CD4-positive, CD25-positive, alpha-beta regulatory T cell (primary cell): ENCODE measurements around the gene DSG2. TPM values are rescaled to one million over a fixed set of nuclear protein-coding genes. Genes with fewer than 3 reads are reported as not detected.

ENCODE experiments used
- ATAC-seq, 2 donors: fragments of 150-1000 bp; cut with Tn5 transposase; one replicate each; pipeline ENCODE4 v1.10.0; 2021; ENCODE audit warnings: low read depth in 2 of 2, moderate number of reproducible peaks in 2 of 2, moderate library complexity in 1 of 2
- DNase-seq, 3 donors: peaks; one replicate each; pipeline versions ENCODE4 v3.0.0 to v3.0.0-alpha.2; 2012 to 2022; ENCODE audit warnings: mixed read lengths in 1 of 3
- H3K27ac ChIP-seq: one replicate; pipeline ENCODE4 v1.7.0; 2013; ENCODE audit warnings: mild to moderate bottlenecking, low read length; ENCODE audit not compliant: insufficient read depth, poor library complexity, severe bottlenecking
- H3K27me3 ChIP-seq: one replicate; pipeline ENCODE4 v1.7.0; 2013; ENCODE audit warnings: low read length; ENCODE audit not compliant: control insufficient read depth, insufficient read depth
- H3K36me3 ChIP-seq: one replicate; pipeline ENCODE4 v1.7.0; 2013; ENCODE audit warnings: mild to moderate bottlenecking, low read length, moderate library complexity; ENCODE audit not compliant: control insufficient read depth, insufficient read depth
- H3K4me1 ChIP-seq: 2 replicates; pipeline ENCODE4 v1.7.0; 2013; ENCODE audit warnings: mild to moderate bottlenecking, low read length; ENCODE audit not compliant: insufficient read depth, control insufficient read depth, poor library complexity, severe bottlenecking
- H3K4me3 ChIP-seq: one replicate; pipeline ENCODE4 v1.7.0; 2013; ENCODE audit warnings: low read depth, mild to moderate bottlenecking, low read length, moderate library complexity
- H3K9me3 ChIP-seq, 2 experiments: 1 replicate in 1 of 2; 2 replicates in 1 of 2; pipeline ENCODE4 v1.7.0; 2013; ENCODE audit warnings: low read length in 2 of 2, mild to moderate bottlenecking in 1 of 2, moderate library complexity in 1 of 2; ENCODE audit not compliant: control insufficient read depth in 2 of 2
- H3K27ac Mint-ChIP-seq, 3 donors: one replicate each; pipeline ENCODE4 v1.8.0; 2020 to 2022; ENCODE audit warnings: mild to moderate bottlenecking in 3 of 3, mixed read lengths in 3 of 3, moderate library complexity in 2 of 3
- H3K27me3 Mint-ChIP-seq: one replicate; pipeline ENCODE4 v1.8.0; 2022; ENCODE audit warnings: mild to moderate bottlenecking, mixed read lengths
- H3K36me3 Mint-ChIP-seq: one replicate; pipeline ENCODE4 v1.8.0; 2020; ENCODE audit warnings: mixed read lengths
- H3K4me1 Mint-ChIP-seq, 4 donors: one replicate each; pipeline ENCODE4 v1.8.0; 2020 to 2022; ENCODE audit warnings: mixed read lengths in 4 of 4, mild to moderate bottlenecking in 1 of 4
- H3K4me3 Mint-ChIP-seq, 4 donors: one replicate each; pipeline ENCODE4 v1.8.0; 2020 to 2022; ENCODE audit warnings: mild to moderate bottlenecking in 4 of 4, mixed read lengths in 4 of 4, moderate library complexity in 3 of 4
- H3K9me3 Mint-ChIP-seq, 7 donors: one replicate each; pipeline ENCODE4 v1.8.0; 2020 to 2022; ENCODE audit warnings: mixed read lengths in 7 of 7, mild to moderate bottlenecking in 3 of 7, moderate library complexity in 2 of 7
- polyA plus RNA-seq, 4 donors: library from polyadenylated mRNA; unstranded; fragments of 300-500 nt; fragmentation: Illumina TruSeq; gene quantifications; one replicate each; pipeline ENCODE4 v1.2.3, GENCODE V29; 2021
- total RNA-seq: library from RNA; stranded (reverse); gene quantifications from one replicate; pipeline ENCODE4 v1.2.3, GENCODE V29; 2022

DSG2 gene
- total and polyA plus RNA-seq, 5 donors from 2014 or later = 0.10 TPM; not detected in 4

GRCh38 chr18:31548853-31549252, 50.9 kb downstream of the DSG2 start:
- no peaks in the 10 kb centered on the region for H3K4me1 Mint-ChIP-seq

GRCh38 chr18:31549416-31549815, 51.4 kb downstream of the DSG2 start:
- Mint-ChIP-seq H3K36me3 (no peaks in the 10 kb centered on the region), H3K4me3 (no peak overlapping the region), H3K9me3 (no peaks in the 10 kb centered on the region), H3K4me1 (no peaks in the 10 kb centered on the region), H3K27me3 (peaks cover 9% of the 10 kb centered on the region), H3K27ac (no peak overlapping the region)
- no peak overlapping the region for H3K27ac ChIP-seq
- H3K4me3 ChIP-seq = no peak overlapping the region
- no peak for ATAC-seq
- no peaks in the 10 kb centered on the region for H3K9me3 ChIP-seq
- no peaks in the 10 kb centered on the region for H3K27me3 ChIP-seq
- no peaks in the 10 kb centered on the region for H3K4me1 ChIP-seq
- no peaks in the 10 kb centered on the region for H3K36me3 ChIP-seq
- no peak for DNase-seq

More at GRCh38 chr18:31548853-31549252, 50.9 kb downstream of the DSG2 start:
- Mint-ChIP-seq H3K27me3 (peaks cover 9% of the 10 kb centered on the region), H3K4me3 (no peak overlapping the region), H3K9me3 (peaks cover 0 to 2% (median 0%) of the 10 kb centered on the region in 7 donors), H3K27ac (no peak overlapping the region), H3K36me3 (no peaks in the 10 kb centered on the region)
- Histone ChIP-seq H3K4me1 (no peaks in the 10 kb centered on the region), H3K27ac (no peak overlapping the region), H3K36me3 (no peaks in the 10 kb centered on the region), H3K27me3 (no peaks in the 10 kb centered on the region), H3K9me3 (no peaks in the 10 kb centered on the region), H3K4me3 (no peak overlapping the region)
- ATAC-seq = no peak
- no peak for DNase-seq

- no peak overlapping the region for H3K4me3 Mint-ChIP-seq
Measured at GRCh38 chr18:31551883-31552282, 53.9 kb downstream of the DSG2 start.

DNA sequence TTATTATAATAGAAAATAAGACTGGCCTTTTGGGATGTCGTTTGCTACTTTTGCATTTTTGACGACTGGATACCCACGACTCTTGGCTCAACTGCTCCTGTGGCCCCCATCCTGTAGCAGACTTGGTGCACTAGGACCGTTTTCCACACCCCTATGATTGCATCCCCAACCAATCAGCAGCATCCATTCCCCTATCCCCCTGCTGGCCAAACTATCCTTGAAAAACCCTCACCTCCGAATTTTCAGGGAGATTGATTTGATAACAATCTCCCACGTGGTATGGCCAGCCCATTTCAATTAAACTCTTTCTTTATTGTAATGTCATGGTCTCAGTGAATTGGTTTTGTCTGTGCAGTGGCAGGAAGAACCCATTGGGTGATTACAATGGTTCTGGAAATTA, 55.8 kb downstream of the DSG2 start:
- Mint-ChIP-seq H3K27me3 (peaks cover 5% of the 10 kb centered on the region), H3K4me3 (no peak overlapping the region), H3K9me3 (no peaks in the 10 kb centered on the region), H3K27ac (no peak overlapping the region), H3K4me1 (peaks cover 0 to 3% (median 0%) of the 10 kb centered on the region in 4 donors), H3K36me3 (no peaks in the 10 kb centered on the region)
- no peak overlapping the region for H3K4me3 ChIP-seq
- no peak for DNase-seq
- no peak overlapping the region for H3K27ac ChIP-seq
- H3K9me3 ChIP-seq = no peaks in the 10 kb centered on the region
- no peak for ATAC-seq
- no peaks in the 10 kb centered on the region for H3K36me3 ChIP-seq
- no peaks in the 10 kb centered on the region for H3K4me1 ChIP-seq
- no peaks in the 10 kb centered on the region for H3K27me3 ChIP-seq

More at GRCh38 chr18:31551883-31552282, 53.9 kb downstream of the DSG2 start:
- Histone ChIP-seq H3K27ac (no peak overlapping the region), H3K27me3 (no peaks in the 10 kb centered on the region), H3K4me1 (no peaks in the 10 kb centered on the region), H3K9me3 (no peaks in the 10 kb centered on the region), H3K36me3 (no peaks in the 10 kb centered on the region), H3K4me3 (no peak overlapping the region)
- DNase-seq (no peak), ATAC-seq (no peak)
- Mint-ChIP-seq H3K36me3 (no peaks in the 10 kb centered on the region), H3K27ac (no peak overlapping the region), H3K4me1 (peaks cover 0 to 3% (median 0%) of the 10 kb centered on the region in 4 donors), H3K27me3 (peaks cover 5% of the 10 kb centered on the region), H3K9me3 (no peaks in the 10 kb centered on the region)

- H3K27ac ChIP-seq = no peak overlapping the region
- no peaks in the 10 kb centered on the region for H3K4me1 ChIP-seq
- Mint-ChIP-seq H3K4me1 (peaks cover 0 to 3% (median 0%) of the 10 kb centered on the region in 4 donors), H3K9me3 (no peaks in the 10 kb centered on the region), H3K27ac (no peak overlapping the region), H3K4me3 (no peak overlapping the region), H3K27me3 (peaks cover 4% of the 10 kb centered on the region), H3K36me3 (no peaks in the 10 kb centered on the region)
- ATAC-seq = no peak
- no peak overlapping the region for H3K4me3 ChIP-seq
- H3K27me3 ChIP-seq = no peaks in the 10 kb centered on the region
- no peaks in the 10 kb centered on the region for H3K36me3 ChIP-seq
- DNase-seq = no peak
- no peaks in the 10 kb centered on the region for H3K9me3 ChIP-seq
Measured at GRCh38 chr18:31554776-31555175, 56.8 kb downstream of the DSG2 start.

- Histone ChIP-seq H3K4me3 (no peak overlapping the region), H3K4me1 (no peaks in the 10 kb centered on the region), H3K27ac (no peak overlapping the region), H3K27me3 (no peaks in the 10 kb centered on the region), H3K9me3 (no peaks in the 10 kb centered on the region), H3K36me3 (no peaks in the 10 kb centered on the region)
- Mint-ChIP-seq H3K9me3 (no peaks in the 10 kb centered on the region), H3K4me1 (peaks cover 0 to 3% (median 0%) of the 10 kb centered on the region in 4 donors), H3K27me3 (no peaks in the 10 kb centered on the region), H3K36me3 (no peaks in the 10 kb centered on the region), H3K4me3 (no peak overlapping the region), H3K27ac (no peak overlapping the region)
- no peak for ATAC-seq
- peak; percentile 2 to 66 (median 39) for DNase-seq
Measured at GRCh38 chr18:31555971-31556747, 58.2 kb downstream of the DSG2 start.

- Histone ChIP-seq H3K4me3 (no peak overlapping the region), H3K9me3 (no peaks in the 10 kb centered on the region), H3K36me3 (no peaks in the 10 kb centered on the region), H3K4me1 (no peaks in the 10 kb centered on the region), H3K27ac (no peak overlapping the region), H3K27me3 (no peaks in the 10 kb centered on the region)
- no peak for DNase-seq
- Mint-ChIP-seq H3K4me3 (no peak overlapping the region), H3K9me3 (no peaks in the 10 kb centered on the region), H3K4me1 (peaks cover 0 to 3% (median 0%) of the 10 kb centered on the region in 4 donors), H3K36me3 (no peaks in the 10 kb centered on the region), H3K27me3 (no peaks in the 10 kb centered on the region), H3K27ac (no peak overlapping the region)
- no peak for ATAC-seq
Measured at GRCh38 chr18:31557446-31557845, 59.5 kb downstream of the DSG2 start.

DNA sequence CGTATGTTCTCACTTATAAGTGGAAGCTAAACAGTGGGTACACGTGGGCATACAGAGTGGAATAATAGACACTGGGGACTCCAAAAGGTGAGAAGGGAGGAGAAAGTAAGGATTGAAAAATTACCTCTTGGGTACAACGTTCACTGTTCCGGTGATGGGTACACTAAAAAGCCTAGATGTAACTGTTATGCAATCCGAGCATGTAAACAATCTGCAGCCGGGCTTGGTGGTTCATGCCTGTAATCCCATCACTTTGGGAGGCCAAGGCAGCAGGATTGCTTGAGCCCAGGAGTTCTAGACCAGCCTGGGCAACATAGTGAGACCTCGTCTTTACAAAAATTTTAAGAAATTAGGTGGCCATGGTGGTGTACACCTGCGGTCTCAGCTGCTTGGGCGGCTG, 60.6 kb downstream of the DSG2 start:
- DNase-seq = no peak
- H3K4me1 Mint-ChIP-seq = peaks cover 0 to 3% (median 0%) of the 10 kb centered on the region in 4 donors
- ATAC-seq = no peak
- no peaks in the 10 kb centered on the region for H3K4me1 ChIP-seq
- H3K36me3 Mint-ChIP-seq = no peaks in the 10 kb centered on the region
- no peaks in the 10 kb centered on the region for H3K9me3 Mint-ChIP-seq
- no peaks in the 10 kb centered on the region for H3K36me3 ChIP-seq
- H3K4me3 Mint-ChIP-seq = no peak overlapping the region
- H3K9me3 ChIP-seq = no peaks in the 10 kb centered on the region
- H3K4me3 ChIP-seq = no peak overlapping the region
- H3K27ac Mint-ChIP-seq = no peak overlapping the region
- H3K27me3 ChIP-seq = no peaks in the 10 kb centered on the region
- no peaks in the 10 kb centered on the region for H3K27me3 Mint-ChIP-seq
- H3K27ac ChIP-seq = no peak overlapping the region
